Stimulated activated naive CD4-positive, alpha-beta T cell (primary cell): ENCODE data around the gene MED17.
"Not testable (repeated sequence)": the region's sequence is repeated elsewhere in the genome, so short reads cannot be mapped to it uniquely, and the experiment has no call there.

ENCODE experiments used
- DNase-seq, 6 experiments: peaks; one replicate each; lab custom pipeline; 2025; lab: John Stamatoyannopoulos, UW

MED17 gene

DNA sequence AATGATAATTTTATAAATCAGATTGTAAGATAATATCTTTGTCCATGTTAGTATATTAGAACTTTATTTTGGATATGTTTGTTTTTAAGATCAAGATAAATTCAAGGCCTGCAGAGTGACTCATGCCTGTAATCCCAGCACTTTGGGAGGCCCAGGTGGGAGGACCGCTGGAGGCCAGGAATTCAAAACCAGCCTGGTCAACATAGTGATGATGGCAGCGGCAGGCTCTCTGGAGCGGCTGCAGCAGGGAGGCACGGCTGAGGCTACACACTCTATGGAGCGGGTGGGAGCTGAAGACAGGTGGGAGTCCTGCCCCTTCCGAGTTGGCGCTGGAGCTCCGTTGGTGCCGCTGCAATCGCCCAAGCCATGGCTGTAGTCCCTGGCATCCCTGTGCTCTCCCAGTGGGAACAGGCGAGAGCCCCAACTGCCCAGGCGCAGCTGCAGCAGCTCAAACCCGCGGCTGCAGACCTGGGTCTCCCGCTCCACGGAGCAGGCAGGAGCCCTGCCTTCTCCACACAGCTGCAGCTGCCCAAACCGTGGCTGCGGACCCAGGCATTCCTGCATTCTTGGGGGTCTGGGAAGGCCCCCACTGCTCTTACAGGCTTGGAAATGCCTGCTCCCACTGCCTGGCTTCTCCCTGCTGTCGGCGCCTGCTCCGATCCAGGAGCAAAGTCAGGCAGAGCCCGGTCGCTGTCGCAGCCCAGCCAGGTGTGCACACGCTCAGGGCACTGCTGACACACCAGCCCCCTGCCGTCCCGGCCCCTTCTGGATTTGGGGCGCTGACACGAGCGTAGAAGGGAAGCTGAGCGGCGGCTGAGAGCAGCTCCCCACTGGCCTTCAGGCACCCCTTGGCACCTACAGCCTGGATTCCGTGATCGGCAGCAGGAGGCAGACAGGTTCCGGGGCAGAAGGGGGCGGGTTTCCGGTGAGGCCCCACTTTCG lies 25.9 kb upstream of the MED17 start:
- DNase-seq, result no peak

DNA sequence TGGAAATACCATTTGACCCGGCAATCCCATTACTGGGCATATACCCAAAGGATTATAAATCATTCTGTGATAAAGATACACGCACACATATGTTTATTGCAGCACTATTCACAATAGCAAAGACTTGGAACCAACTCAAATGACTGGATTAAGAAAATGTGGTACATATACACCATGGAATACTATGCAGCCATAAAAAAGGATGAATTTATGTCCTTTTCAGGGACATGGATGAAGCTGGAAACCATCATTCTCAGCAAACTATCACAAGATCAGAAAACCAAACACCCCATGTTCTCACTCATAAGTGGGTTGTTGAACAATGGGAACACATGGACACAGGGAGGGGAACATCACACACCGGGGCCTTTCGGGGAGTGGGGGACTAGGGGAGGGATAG lies 25.0 kb upstream of the MED17 start:
- not testable (repeated sequence) for DNase-seq

DNA sequence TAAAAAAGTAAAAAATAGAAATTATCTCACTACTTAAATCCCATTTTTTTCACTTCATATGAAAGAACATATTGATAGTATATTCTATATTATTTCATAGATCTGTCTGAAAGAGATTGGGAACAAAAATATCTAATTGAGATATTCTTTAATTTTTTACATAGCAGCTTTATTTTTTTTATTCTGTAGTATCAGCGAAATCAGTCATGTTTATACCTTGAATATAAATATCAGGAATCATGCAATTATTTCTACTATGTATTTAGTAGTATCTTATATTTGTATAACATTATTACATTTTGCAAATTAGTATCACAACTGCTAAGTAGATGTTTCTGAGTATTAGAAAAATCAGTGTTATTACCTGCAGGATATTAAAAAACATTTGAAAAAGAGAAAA lies 22.2 kb upstream of the MED17 start:
- no peak for DNase-seq

DNA sequence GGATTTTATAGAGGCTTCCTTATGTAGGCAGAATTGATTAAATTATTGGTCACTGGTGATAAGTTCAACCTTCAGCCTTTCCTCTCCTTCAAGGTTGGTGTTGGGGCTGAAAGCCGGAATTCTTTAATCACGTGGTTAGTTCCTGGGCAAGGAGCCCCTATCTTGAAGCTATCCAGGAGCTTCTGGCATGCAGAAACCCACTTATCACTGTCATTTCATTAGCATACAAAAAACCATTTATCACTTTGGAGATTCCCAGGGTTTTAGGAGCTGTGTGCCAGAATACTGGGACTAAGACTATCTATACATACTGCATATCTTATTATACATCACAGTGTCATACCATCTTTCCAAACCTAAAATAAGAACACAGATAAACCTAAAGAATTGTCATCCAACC lies 18.5 kb upstream of the MED17 start:
- no peak for DNase-seq

DNA sequence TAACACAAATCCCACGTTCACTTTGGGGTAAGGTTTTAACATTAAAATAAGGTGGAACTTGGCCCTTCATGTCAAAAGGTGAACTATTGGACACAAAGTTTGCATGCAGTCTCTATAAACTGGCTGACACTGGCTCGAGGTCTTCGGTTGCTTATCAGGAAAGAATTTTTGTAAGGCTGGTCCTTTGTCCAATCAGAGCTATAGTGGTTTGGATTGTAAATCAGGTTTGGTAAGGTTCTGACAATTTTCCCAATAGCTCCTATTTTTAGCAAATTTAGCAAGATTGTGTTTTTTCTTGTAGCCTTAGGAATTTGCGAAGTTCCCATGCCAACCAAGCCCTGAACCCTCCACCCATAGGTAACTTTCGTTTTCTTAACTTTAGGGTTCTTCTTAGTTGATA lies 17.6 kb upstream of the MED17 start:
- no peak for DNase-seq

DNA sequence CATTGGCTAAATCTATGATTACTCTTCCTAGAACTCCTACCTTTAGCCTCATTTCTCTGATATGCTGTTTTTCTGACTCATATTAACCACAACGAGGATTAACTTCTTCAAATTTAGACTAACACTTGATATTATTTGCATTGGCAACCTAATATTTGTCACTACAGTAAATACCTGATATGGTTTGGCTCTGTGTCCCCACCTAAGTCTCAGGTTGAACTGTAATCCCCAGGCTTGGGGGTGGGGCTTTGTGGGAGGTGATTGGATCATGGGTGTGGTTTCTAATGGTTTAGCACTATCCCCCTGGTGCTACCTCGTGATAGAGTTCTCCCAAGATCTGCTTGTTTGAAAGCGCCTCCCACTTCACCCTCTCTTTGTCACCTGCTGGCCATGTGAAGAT lies 17.1 kb upstream of the MED17 start:
- no peak for DNase-seq

DNA sequence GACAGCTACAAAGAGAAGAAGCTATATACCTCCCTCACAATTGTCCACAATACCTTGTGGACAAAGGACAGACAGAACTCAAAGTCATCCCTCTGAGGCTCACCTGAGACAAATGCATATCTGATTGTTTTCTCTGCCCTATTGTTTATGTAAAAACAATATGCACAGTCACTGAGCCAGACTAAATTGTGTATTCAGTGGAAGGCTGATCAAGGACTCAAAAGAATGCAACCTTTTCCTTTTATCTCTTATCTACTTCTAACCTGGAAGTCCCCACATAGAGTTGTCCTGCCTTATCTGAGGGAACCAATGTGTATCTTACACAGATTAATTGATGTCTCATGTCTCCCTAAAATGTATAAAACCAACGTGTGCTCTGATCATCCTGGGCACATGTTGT lies 13.9 kb upstream of the MED17 start:
- no peak for DNase-seq

DNA sequence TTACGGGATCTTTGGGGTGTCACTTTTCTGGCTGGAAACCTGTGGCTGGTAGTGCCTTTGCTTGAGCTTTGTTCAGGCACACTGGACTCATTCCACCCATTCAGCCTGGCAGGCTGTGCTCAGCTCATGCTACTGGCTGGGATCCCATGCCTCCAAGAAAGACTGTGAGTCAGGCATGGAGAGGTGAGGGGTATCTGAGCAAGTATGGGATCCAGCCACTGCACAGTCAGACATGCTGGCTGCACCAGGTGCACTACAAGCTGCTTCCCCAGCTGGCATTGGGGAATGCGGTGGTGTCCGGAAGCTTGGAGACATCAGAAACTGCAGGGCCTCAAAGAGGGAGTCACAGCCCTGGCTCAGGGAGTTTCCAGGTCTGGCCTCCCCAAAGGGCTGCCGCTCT lies 12.0 kb upstream of the MED17 start:
- no peak for DNase-seq

DNA sequence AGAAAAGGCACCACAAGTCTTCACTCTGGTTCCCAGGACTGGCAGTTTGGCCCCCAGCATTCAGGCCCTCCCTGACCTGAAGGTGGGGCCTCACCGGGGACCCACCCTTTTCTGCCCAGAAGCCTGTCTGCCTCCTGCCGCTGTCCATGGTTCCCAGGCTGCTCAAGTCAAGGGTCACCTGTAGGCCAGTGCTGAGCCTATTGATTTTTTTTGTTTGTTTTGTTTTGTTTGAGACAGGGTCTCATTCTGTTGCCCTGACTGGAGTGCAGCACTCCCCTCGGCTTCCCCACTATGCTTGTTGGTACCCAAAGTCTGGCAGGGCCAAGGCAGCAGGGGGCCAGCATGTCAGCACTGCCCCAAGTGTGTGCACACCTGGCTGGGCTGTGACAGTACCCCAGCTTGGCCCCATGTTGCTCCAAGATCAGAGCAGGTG lies 11.0 kb upstream of the MED17 start:
- DNase-seq, result no peak

DNA sequence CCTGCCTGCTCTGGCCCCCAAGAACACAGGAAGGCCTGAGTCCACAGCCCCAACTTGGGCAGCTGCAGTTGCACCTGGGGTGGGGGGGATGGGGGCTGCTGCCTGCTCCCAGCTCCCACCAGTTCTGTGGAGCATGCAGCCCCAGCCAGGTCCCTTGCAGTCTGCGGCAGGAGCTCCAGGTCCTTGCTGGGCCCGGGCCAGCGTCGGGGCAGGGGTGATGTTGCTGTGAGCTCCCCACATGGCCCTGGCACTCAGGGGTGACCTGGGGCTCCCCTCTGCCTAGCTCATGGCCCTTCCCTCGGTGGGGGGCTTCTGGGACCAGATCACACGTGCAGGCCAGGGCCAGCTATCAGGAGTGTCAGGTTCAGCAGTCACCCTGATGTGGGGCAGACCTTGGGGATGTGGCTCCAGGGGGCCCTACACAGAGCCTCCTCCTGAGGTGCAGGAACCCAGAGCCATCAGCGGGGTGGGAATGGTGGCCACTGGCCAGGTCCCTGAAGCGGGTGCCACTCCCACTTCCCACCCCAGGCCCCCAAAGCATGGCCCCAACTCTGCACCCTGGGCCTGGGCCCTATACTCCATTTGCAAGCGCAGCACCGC lies 10.4 kb upstream of the MED17 start:
- no peak for DNase-seq

DNA sequence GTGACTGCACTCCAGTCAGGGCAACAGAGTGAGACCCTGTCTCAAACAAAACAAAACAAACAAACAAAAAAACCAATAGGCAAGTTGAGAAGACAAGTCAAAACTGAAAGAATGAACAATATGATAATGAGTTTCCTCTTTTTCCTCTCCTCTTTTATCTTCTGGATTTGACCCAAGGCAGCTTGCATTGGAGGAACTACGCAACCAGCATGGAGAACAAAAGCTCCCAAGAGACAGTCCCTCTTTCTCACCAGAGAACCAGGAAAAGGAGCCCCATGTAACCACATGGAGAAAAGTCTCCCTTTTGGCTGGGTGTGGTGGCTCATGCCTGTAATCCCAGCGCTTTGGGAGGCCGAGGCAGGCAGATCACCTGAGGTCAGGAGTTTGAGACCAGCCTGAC lies 9.5 kb upstream of the MED17 start:
- DNase-seq, result not testable (repeated sequence)

DNA sequence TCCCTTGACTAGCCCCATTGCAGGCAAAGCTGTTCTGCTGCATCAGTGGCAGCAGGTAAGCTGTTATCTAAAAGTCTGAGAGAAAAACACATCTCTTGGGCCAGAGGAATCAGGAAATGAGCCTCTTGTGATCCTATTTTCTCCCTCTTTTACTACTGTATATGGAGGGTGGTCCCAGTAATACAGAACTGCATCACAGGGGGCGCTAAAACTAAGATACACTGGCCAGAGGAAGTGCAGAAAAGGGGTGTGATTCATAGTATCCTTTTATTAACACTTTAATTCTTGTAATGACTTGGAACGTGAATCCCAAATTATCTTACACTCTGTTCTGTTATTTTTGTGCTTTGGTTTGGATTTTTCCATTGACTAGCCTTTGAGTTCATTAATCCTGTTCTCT lies 8.8 kb upstream of the MED17 start:
- no peak for DNase-seq

DNA sequence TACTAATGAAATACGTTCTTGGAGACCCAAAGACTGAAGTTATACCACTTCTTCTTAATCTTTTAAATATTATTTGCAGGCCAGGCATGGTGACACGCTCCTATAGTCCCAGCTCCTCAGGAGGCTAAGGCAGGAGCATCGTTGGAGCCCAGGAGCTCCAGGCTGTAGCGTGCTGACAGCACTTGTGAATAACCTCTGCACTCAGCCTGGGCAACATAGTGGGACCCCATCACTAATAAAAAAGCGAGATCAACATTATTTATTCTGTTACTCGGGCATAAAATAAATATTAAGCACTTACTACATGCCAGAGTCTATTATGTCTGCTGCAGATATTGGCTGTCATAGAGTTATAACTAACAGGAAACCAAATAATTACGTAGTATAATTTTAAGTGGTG lies 720 bp upstream of the MED17 start:
- DNase-seq, result no peak

DNA sequence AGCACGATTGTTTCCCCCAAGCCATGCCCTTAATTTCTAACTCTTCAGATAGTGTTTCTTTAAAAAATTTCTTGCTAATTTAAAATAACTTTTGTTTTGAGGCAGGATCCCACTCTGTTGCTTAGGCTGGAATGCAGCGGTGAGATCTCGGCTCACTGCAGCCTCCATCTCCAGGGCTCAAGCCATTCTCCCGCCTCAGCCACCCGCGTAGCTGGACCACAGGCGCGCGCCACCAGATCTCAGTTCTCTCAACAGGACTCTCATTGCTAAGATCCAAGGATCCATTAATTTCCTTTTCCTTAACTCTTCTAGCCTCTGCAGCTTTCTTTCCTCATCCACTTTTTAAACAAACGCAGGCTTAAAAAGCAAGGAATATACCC lies 327 bp upstream of the MED17 start:
- no peak for DNase-seq

DNA sequence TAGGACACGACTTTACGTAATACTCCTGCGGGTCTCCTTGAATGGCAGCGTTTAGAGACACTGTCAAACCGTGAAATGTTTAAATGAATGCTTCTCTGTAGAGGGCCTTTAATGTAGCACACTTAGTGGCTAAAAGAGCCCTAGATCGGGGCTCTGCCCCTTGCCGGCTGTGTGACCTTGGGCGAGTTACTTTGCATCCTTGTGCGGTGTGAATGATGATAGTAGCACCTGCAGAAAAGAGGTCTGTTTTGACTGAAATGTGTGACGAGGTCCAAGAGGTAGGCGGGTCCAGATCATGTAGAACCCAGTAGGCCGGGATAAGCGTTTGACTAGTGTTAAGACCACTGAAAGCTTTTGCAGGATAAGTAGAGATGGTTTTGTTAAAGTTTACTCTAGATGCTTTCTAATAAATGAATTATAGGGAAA lies 866 bp downstream of the MED17 start:
- no peak for DNase-seq

DNA sequence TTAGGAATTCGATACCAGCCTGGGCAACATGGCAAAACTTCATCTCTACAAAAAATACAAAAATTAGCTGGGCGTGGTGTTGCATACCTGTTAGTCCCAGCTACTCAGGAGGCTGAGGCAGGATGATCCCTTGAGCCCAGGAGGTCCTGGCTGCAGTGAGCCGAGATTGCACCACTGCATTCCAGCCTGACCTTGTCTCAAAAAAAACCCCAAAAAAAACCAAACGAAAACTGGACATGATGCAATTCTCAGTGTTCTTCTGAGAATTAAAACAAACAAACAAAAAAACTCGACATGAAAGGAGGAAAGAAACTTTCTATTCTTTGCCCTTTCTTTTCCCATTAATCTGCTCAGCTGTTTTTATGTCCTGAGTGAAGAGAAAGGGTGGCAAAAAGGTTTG lies 7.4 kb downstream of the MED17 start:
- no peak for DNase-seq

DNA sequence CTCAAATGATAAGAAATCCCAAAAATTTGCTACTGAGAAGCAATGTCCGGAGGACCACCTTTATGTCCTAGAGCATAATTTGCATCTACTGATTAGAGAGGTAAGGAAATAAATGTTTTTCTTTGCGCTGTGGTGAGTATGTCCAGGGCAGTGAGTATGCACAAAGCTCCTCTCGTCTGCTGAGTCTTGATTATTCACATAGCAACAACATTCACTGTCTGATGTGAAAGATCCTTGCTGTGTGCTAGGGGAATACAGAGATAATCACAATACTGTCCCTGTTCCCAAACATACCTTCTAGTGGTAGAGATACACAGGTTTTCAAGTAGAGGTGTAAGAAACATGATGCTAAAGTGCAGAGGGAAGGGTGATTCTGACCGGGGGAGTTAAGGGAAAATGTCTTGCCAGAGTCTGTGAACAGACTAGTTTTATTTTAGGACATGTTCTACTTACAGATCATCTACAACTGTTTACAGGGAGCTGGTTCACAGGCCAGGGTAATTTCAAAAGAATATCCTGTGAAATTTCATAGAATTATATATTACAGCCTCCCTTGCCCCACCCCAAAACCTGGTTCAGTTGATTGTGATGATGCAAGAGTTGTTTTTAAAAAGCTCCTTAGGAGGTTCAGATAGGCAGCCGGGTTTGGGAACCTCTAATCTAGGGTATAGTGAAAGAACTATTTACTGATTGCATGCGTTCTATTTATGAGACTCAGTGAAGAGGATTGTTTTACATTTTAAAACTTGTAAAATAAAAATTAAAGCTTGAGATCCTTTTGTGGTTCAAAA lies 12.6 kb downstream of the MED17 start:
- DNase-seq, result no peak

DNA sequence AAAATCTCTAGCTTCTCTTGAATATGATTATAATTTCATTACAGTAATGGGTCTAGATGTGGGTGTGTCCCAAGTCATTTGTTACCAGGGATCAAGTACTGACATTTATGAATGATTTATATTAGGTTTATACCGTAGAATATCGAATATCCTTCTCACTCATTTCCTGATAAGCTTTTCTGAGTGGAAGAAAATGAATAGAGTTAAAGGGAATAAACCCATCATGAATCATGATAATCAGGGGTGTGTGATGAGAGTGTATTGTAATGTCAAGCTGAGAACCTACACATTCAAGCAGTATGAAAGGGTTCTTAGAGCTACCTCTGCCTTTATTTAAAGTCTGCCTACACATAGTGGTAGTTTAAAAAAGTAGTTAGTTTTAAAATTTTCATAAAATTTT lies 17.3 kb downstream of the MED17 start:
- no peak for DNase-seq

DNA sequence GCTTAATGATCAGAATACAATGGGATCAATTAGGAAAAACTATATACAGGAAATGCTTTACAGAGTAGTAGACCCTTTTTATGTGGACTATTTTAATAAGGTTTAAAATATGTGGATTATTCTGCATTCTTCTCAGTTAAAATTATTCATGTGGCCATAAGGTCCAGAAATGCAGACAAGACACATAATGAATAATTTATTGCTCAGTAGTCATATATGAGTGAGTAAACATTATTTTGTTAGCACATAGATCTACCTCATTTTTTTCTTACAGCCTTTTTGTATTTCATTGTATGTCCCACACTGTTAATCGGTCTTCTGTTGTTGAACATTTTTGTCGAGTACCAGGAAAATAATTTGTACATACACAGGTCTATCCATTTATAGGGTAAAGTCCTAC lies 20.8 kb downstream of the MED17 start:
- DNase-seq, result no peak

DNA sequence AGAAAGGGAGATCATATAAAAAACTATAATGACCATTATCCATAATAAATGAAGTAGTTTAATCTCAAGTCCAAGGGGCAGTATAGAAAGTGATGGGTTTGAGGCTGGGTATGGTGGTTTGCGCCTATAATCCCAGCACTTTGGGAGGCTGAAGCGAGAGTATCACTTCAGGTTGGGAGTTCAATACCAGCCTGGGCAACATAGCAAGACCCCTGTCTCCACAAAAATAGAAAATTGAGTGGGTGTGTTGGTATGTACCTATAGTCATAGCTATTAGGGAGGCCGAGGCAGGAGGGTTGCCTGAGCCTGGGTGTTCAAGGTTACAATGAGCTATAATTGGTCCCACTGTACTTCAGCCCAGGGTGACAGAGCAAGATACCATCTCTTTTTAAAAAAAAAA lies 23.9 kb downstream of the MED17 start:
- DNase-seq, result no peak

DNA sequence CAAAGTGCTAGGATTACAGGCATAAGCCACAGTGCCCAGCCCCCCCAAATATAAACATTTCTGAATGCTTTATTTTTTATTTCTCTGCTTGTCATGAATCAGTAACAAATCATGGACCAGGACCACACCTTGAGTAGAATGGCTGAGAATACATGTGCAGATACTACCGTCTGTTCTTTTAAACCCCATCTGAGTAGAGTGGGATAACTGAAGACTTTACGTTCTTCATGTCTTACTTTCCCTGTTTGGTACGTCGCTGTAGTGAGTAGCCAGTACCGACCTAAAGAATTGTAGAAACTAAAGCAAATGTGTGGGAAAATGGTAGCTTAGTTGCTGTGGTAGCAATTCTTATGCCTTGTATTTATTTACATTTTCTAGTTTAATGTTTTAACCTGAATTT lies 29.9 kb downstream of the MED17 start:
- DNase-seq, result no peak

DNA sequence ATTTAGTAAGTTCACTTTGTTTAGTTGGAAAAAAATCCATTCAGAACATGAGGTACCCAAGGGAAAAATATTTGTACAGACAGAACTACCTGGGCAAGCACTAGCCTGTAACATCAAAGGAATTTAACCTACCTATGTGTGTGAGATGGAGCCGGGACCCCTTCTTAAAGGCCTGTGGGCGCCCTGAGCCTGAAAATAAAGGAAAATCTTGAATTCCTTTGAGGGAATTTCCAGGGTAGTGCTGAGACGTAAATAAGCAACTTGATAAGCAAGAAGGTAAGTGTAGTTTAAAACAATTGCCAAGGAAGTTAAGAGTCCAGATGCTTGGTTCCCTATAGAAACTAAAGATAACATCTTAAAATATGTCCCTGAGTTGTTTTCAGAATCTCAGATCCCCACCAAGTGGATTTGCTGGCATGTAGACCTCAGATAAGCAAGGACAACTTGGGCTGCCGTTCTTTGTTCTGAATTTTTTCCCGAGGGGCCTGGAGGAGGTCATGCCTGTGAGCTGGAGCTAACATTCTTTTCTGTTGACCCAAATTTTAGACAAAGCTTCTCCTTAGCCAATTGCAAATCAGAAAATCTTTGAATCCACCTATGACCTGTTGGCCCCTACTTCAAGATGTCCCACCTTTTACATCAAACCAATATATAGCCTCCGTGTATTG lies 31.0 kb downstream of the MED17 start:
- no peak for DNase-seq
